Measurements from ENCODE around the gene C1orf210.

GRCh38 chr1:43305461-43305860 lies 20.1 kb upstream of the C1orf210 start:
- TF ChIP-seq POLR2A (IDR thresholded peaks at IDR 0.05): no peak
- TF ChIP-seq, protein P1, sequence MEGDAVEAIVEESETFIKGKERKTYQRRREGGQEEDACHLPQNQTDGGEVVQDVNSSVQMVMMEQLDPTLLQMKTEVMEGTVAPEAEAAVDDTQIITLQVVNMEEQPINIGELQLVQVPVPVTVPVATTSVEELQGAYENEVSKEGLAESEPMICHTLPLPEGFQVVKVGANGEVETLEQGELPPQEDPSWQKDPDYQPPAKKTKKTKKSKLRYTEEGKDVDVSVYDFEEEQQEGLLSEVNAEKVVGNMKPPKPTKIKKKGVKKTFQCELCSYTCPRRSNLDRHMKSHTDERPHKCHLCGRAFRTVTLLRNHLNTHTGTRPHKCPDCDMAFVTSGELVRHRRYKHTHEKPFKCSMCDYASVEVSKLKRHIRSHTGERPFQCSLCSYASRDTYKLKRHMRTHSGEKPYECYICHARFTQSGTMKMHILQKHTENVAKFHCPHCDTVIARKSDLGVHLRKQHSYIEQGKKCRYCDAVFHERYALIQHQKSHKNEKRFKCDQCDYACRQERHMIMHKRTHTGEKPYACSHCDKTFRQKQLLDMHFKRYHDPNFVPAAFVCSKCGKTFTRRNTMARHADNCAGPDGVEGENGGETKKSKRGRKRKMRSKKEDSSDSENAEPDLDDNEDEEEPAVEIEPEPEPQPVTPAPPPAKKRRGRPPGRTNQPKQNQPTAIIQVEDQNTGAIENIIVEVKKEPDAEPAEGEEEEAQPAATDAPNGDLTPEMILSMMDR (IDR thresholded peaks at IDR 0.05): no peak
